Left lobe of liver (tissue), 2 donors: ENCODE measurements around the gene WDR48. TPM values are rescaled to one million over a fixed set of nuclear protein-coding genes. Genes with fewer than 3 reads are reported as not detected.
A peak's percentile ranks its signal among the peaks of the same experiment; 100 is the strongest.

Source experiments
- ATAC-seq: fragments of 200-7000 bp; cut with Tn5 transposase; one replicate; pipeline ENCODE4 v1.9.1; 2020; ENCODE audit warnings: mild to moderate bottlenecking, moderate library complexity
- DNase-seq: peaks from one replicate; pipeline ENCODE4 v3.0.0-alpha.2; 2020; ENCODE audit warnings: low spot score
- total RNA-seq: library from RNA; stranded (reverse); gene quantifications from one replicate; pipeline ENCODE4 v1.2.1, GENCODE V29; 2021
- donor health status: DM: no; HTN: no; CAD: no; lungs with moderate emphysema.
- donor health status: DM: no; HTN: yes; CAD: no.

Gene WDR48
- total RNA-seq, 1 donor from 2014 or later = 12.1 TPM

DNA sequence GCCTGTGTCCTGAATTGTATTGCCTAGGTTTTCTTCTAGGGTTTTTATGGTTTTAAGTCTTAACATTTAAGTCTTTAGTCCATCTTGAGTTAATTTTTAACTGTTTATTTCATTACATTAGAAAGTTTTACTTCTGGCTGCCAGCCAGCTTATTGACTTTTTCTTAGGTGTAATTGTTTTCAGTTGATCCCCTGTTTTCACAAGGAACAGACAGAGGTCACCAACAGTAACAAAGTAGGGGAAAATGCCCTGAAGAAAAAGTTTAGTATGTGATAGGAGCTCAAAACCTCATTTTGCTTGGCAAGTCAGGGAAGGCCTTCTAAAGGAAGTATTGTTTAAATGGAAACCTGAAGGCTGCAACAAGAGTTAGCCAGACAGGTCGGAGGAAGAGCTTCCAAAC lies 10.4 kb downstream of the WDR48 start:
- DNase-seq (no peak), ATAC-seq (no peak)

DNA sequence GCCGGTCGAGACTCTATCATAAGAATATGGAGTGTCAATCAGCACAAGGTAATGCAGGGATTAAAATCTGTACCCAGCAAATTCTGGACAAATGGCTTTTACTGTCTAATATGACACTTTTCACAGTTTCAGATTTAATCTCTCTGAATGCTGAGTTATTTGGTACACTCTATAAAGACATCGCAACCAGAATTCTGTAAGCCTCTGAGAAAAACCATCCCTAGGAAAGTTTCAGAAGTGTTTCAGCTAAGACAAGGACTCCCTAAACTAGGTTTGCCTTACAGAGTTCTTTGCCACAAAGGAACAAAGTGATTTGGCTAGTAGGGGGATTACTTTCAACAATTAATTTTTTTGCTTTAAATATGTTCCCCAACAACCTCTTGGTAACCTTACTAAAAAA lies 11.3 kb downstream of the WDR48 start:
- DNase-seq (no peak), ATAC-seq (no peak)

DNA sequence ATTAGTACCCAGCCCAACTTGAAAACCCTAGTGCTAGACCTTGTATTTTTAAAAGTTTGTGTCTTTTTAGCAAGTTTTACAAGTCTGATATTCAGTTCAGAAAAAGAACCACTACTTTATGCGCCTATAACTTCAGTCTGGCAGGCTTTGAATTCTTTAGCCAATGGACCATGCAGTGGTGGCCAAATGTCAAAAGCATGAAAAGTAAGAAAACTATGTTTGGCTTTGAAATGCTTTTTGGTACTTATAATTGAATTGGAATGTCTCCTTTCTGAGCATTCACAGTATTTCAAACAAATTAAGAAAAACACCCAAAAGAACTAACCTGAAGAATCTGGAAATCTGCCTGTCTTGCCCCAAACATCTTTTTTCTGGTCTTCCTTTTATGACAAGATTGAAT lies 12.8 kb downstream of the WDR48 start:
- DNase-seq (no peak), ATAC-seq (no peak)

DNA sequence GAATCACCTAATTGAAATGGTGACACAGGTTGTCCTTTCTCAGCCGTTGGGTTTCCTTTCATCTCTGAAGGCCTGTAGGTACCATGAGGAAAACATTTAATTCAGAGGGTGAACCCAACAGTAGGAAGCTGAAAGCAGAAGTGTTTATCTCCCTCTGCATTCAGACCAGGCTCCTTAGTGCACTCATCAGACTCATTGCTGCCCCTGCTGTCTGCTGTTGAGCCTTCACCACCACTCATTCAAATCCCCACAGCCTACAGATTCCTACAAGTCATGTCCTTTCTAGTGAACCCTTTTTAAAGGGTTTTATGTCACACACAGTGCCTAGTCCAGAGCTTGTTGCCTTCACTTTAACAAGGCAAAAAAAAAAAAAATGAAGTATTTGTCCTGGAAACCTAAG lies 13.4 kb downstream of the WDR48 start:
- DNase-seq = no peak
- ATAC-seq = peak; percentile 65

DNA sequence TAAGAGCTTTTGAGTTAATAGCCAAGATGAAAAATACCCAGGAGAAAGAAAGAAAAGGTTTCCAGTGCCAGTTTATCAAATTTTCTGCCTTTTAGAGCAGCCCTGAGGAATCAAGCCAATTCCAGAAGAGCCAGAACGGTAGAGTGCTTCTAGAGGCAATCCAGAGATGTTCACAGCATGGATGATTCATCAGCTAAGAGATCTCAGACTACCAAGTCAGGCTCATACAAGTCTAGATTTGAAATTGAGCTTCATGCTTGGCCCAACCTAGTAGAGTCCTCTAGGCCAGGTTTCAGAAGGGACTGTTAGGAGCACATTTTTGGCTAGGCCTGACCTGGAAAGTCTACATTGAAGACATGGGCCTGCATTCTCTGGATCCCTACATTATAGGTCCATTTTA lies 15.5 kb downstream of the WDR48 start:
- no peak for DNase-seq

DNA sequence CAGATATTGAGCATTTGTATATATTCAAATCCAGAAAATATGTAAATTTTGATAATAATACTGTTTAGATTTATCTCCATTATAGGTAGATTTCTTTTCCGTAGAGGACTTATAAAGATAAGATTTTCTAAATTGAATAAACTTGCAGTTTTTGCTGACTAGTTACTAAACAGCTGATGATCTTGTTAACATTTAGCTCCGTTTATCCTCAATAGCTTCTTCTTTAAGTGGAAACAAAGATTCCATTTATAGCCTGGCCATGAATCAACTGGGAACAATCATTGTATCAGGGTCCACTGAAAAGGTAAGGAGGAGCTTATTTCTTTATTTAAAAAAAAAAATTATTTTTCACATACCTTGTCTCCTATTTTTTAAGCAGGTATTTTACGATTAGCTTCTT lies 16.7 kb downstream of the WDR48 start:
- no peak for ATAC-seq
- no peak for DNase-seq

More for the DNA sequence above, 15.5 kb downstream of the WDR48 start:
- no peak for ATAC-seq

DNA sequence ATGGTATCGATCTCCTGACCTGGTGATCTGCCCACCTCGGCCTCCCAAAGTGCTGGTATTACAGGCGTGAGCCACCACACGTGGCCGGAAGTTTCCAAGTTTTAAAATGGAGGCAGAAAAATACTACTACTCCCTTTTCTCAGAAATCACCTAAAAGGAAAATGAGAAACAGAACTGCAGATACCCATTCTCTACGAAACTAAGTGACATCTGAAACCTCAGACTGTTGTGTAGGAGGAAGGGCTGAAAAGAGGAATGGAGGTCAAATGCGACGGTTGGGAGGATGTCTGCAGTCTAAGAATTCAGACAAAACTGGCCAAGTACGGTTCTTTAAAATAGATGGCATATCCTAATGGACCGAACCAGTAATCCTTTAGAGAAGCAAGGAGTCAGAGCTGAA lies 24.1 kb downstream of the WDR48 start:
- no peak for DNase-seq
- ATAC-seq = no peak

DNA sequence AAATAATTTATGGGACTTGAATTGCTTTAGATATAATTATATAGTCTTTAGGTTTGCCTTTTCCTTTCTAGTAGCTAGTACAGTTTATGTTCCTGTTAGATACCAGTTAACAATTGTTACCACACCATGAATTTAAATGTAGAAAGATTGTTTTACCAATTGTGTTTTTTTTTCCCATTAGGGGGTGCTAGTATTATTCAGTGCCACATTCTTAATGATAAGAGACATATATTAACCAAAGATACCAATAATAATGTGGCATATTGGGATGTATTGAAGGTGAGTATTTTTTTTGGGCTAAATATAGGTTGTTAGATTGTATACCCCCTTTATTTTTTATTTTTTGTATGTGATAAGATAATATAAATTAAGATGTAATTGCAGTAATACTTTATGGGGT lies 27.7 kb downstream of the WDR48 start:
- no peak for ATAC-seq
- DNase-seq = no peak

DNA sequence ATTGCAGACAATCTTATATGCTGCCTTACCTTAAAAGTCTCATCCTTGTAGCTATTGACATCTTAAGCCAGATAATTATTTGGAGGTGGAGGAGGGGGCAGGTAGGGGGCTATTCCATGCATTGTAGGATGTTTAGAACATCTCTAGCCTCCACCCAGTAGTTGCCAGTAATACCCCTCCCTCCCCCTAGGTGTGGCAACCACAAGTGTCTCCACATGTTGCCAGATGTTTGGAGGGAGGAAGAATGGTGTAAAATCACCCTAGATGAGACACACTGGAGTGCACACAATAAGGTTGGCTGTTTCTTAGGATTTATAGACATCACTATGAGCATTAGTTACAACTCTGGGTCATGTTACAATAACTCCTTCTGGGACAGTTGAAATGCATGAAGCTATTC lies 28.2 kb downstream of the WDR48 start:
- ATAC-seq = no peak

DNA sequence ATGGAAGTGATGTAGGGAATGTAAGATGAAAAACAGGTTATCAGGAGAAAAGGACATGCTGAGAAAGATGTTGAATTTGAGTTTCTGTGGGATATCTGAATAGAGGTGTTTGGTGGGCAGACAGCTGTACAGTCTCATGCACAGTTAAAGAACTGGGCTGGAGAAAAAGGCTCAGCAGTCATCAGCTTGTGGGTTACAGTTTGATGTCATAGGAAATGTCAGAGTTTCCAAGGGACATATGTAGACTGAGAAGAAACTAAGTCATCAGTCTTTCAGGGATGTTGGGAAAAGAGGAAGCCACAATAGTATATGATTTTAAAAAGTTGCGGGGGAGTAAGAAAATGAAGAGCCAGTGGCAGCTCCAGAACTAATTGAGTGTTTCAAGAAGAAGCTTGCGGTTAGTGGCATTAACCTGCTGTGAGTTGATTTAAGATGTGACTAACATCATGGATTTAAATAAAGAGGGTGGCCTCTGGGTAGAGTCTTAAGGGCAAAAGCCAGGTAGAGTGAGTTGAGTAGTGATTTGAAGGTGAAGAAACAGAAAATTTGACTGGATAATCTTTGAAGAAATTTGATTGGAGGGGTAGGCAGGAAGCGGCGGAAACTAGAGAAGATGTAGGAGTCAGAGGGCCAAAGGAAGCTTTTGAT lies 31.0 kb downstream of the WDR48 start:
- DNase-seq (no peak), ATAC-seq (no peak)

More for the DNA sequence above, 28.2 kb downstream of the WDR48 start:
- no peak for DNase-seq

DNA sequence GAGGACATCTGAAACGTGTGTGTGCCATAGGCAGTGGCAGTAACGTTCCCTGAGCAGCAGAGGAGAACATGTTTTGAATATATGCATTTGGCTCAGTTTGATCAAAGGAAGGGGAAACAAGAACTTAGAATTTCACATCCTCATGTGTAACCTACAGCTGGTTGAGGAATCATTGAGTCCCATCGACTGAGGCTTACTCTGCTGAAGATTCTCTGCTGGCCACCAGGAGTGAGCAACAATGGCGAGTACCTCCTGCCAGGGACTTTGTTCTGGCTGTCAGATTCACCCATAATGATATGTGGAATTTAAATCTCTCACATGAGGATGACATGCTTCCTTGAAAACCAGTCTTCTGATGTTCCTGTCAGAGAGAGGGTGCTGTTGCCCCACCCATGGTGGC lies 34.3 kb downstream of the WDR48 start:
- ATAC-seq = no peak
- DNase-seq = no peak

DNA sequence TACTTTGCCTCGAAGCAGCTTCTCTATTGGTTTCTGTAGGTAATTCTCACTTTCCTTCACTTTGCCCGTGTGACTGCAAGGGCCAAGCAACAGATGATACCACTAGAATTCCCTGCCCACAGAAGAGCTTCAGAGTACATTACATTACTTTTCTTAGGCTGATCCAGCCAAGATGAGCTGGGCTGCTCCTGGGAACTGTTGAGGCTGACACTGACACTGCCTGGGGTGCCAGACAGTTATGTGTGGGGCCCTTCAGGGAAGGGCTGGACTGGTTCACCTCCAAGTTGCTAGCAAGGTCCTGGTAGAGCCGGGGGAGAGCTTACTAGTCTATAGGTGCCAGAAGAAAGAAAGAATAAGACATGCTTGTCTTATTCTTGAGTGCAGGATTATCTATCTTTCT lies 36.6 kb downstream of the WDR48 start:
- DNase-seq (no peak), ATAC-seq (no peak)

DNA sequence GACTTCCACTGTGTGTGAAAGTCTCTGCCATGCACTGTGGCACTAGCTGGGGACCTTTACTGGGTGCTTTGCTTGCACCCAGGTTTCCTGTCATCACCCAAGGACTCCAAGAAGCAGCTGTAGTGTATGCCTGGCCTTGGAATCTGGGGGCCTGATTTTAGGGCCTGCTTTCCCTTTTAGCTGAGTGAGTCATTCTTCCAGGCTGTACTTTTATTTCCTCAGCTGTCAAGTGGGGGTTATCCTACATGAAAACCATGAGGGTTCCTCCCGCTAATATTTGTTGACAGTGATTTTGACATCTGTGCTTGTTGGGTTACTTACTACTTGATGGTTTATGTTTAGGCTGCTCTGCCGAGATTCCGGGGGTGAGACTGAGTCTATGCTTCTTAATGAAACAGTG lies 37.1 kb downstream of the WDR48 start:
- no peak for ATAC-seq
- DNase-seq = no peak

DNA sequence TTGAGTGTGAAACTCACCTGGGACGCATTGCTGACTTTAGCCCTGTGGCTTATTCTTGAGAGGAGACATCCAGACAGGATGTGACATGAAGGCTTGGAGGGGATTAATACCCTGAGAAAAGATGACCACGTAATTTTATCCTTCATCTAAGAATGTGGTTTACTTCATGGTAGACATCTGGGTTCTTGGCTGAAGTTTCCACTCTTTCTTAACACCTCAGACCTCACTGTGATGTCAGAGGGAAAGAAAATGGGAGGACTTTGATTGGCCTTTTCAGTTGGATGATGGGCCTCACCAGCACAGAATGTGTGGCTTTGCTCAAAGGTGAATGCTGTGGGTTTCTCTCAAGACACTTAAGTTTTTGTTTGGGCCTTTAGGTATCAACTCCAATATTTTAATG lies 39.1 kb downstream of the WDR48 start:
- ATAC-seq = no peak
- DNase-seq = no peak

DNA sequence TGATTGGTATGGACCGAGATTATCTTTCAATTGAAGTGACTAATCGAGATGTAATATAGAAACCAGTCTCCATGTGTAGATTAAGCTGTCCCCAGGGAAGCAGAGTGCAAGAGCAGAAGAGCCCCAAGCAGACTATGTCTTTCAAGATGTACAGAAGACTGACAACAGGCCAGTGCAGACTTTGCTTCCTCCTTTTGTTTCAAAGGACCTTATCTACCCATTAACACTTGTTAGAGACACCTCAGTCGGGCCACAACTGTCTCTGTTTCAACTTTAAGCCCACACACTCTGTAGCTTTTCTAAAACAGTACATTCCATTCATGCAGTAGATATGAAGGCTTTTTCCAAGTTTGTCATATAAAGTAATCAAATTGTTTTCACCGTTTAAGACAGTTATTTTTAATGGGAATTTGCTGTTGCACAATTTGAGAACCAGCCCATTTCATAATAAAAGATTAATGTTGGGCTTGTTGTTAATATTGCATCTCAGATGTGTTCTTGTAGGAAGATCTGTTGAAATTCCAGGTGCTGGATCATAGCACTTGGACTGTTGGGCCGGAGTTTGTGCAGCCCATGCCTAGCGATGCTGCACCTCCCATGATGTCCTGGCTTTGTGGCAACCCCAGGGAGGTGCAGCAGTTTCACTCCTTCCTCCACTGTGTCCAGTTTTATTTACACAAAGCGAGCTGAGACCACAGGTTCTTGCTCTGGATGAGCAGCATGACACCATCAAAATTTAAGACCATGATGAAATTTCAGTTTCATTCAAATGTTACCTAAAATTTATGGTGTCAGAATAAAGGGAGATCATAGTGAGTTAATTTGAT lies 43.2 kb downstream of the WDR48 start:
- DNase-seq = no peak
- no peak for ATAC-seq

DNA sequence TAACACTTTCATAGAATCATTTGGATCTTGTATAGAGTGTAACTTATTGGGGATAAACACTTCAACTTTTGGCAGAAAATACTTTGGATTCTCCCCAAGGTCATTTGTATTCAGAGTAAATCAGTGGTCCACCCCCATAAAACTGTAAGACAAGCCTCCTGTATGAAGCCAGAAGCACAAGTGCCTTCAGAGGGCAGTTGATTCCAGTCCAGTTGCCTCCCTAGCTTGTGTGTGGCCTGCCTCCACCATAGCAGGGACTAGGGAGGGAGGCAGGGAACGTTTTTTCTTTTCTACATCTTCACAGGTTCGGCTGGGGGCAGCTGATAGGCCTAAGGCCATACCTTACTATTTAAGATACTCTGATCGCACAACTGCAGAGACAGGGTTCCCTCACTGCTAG lies 44.0 kb downstream of the WDR48 start:
- no peak for DNase-seq
- ATAC-seq = no peak

DNA sequence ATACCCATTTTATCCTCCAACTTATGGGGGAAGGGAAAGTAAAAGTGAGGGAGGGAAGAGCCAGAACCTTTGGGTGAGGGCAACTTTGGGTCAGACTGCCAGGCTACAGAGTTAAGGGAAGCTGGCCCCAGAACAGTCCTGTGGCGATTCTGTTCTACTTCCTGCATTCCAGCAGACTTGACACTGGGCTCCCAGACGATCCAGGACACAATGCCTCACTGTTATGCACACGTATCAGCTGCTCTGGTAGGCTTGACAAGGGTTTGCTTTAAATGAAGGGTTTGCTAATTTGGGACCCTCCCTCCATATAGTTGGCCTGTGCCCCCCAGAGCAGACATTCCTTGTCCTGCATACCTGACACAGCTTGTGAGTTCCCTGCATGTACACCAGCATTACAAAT lies 45.0 kb downstream of the WDR48 start:
- ATAC-seq = peak; percentile 35
- no peak for DNase-seq

DNA sequence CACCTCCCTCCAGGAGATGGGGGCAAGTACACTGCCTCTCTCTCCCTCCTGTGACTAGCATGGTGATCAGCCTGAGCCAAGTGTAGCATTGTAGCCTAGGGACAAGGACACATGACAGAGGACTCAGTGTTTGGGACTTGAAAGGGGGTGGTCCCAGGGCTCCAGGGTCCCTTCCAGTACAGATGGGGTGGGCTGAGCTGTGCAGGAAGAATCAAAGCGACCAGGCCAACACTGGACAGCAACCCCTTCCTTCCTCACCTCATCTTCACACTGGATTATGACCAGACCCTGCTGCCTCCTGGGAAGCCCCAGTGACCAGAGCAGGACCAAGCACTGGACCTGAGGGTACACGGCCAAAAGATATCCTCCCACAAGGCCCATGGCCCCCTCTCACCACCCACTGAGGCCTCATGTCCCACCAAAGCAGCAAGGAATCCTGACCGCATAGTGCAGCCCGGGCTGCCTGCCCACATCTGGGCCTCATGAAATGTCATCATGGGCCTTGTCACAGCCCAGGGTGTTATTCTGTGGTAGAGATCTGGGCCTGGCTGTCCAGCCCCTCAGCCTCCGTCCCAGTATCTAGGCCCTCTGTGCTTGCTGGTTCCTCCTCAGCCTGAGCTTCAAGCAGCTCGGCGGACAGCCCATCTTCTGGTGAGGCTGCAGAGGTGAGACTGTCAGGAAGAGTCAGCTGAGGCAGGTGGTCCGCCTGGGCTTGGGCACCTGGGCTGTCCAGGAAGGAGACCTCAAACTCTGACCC lies 46.1 kb downstream of the WDR48 start:
- DNase-seq (no peak), ATAC-seq (no peak)

DNA sequence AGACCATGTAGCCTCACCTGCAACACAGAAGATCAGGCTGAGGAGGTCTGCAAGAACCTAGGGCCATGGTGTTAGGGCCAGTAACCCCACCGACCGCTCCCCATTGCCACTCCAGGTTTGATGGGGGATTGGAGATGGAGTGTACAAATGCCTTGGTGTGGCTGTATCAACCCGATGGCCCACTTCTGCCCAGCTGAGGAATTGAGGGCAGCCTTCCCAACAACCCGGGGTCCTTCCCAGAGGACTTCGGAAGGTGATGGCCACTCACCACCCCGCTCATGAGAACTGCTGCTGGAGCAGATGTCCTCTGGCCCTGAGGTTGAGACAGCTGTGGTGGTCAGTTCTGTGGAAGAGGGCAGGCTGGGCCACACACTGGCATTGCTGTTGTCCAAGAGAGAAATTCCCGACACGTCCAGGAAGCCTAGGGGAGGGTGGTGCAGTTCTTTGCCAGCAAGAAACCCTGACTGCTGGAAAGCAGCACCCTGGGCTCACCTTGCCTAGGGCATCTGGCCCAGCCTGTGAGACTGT lies 46.7 kb downstream of the WDR48 start:
- DNase-seq (no peak), ATAC-seq (no peak)

DNA sequence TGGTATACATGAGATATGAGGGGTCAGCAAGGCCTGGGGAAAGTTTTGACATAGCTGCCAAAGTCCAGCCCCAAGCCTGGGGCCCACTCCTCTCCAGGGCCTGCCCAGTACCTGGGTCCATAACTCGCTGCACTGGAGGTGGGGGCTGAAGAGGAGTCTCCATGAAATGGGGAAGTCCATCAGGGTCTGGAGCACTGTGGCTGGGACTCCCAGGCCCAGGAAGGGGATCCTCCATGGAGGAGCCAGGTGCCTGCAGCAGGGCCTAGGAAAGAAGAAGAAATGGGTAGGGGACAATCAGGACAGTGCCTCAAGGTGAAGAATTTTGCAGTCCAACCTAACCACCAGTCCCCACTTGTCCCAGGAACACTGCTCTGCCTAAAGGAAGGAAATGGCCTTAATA lies 47.4 kb downstream of the WDR48 start:
- DNase-seq (no peak), ATAC-seq (no peak)

DNA sequence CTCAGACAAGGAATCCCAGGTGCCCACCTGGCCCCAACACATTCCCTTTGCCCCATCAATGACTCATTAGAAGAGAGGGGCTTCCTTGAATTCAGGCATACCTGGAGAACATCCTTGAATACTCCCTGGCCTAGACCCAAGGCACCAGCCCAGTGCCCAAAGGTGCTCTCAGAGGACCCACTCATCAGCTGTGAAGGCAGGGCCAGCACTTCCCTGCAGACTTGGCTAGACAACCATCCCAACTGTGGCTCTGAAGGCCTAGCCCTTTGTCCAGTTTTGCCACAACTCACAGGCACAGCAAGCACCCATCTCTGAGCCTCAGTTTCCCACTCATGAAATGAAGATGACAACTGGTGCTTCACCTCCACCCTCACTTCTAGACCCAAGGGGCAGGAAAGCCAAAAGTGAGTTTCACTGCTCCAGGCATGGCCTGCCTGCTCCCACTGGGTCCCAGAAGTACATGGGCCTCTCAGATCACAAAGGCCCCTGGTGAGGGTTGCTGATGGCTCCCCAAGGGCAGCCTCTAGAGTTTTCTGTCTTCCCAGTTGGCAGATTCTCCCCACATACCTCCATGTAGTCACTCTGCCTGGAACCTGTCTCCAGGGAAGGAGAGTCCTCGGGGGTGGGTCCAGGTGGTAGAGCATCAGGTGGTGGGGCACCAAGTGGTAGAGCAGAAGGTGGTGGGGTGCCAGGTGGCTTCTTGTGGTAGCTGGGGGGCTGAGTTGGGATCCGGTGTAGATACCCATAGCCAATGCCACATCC lies 48.1 kb downstream of the WDR48 start:
- ATAC-seq (no peak), DNase-seq (no peak)
